ENCODE data around the gene CADPS2. TPM values are rescaled to one million over a fixed set of nuclear protein-coding genes. Genes with fewer than 3 reads are reported as not detected.

CADPS2 gene
- polyA plus RNA-seq, 1 donor (not counting 4 experiments of a cell fraction or from before 2014, with no cell fraction given), result 0.35 TPM

DNA sequence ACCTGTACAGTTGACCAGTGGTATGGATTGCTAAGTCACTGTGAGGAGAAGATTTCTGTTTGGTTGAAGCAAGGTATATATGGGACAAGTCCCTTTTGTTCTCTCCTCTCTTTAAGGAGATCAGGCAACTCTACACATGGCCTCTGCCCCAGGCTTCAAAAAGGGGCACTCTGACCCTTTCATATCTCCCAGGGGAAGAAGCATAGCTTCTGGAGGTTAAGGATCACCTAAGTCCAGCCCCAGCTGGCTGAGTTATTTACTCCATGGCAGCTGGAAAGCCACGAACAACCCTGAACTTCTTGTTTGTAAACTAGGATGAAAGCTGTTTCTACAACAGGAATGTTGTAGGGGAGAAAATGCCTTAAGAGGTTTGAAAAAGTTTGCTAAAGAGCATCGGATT, 452.5 kb downstream of the CADPS2 start:
- Histone ChIP-seq H3K9ac (ENCODE audit: control insufficient read depth, extremely low read depth, insufficient read depth, low read length) (no peak overlapping the region), H2AFZ (ENCODE audit: control insufficient read depth, low read length) (no peak overlapping the region), H4K20me1 (ENCODE audit: control insufficient read depth, extremely low read depth, insufficient read depth, low read length) (no peaks in the 10 kb centered on the region), H3K9me1 (ENCODE audit: control insufficient read depth, extremely low read depth, insufficient read depth, low read length) (no peaks in the 10 kb centered on the region), H3K79me2 (ENCODE audit: control insufficient read depth, insufficient read depth, low read length) (no peaks in the 10 kb centered on the region), H3K4me2 (ENCODE audit: control insufficient read depth, extremely low read depth, insufficient read depth, low read depth, low read length) (no peak overlapping the region), H3K4me1 (ENCODE audit: control insufficient read depth, extremely low read depth, insufficient read depth, low read length) (no peaks in the 10 kb centered on the region), H3K27ac (ENCODE audit: control insufficient read depth, insufficient read depth, low read length) (no peak overlapping the region), H3K4me3 (ENCODE audit: control insufficient read depth in 2 of 3, extremely low read depth in 1 of 3, insufficient read depth in 2 of 3, low read depth in 1 of 3, low read length in 3 of 3) (no peak overlapping the region), H3K9me3 (ENCODE audit: control insufficient read depth, low read depth, low read length) (no peaks in the 10 kb centered on the region), H3K27me3 (ENCODE audit: control insufficient read depth, extremely low read depth, insufficient read depth, low read length) (no peaks in the 10 kb centered on the region), H3K36me3 (ENCODE audit: control insufficient read depth in 2 of 2, extremely low read depth in 1 of 2, insufficient read depth in 2 of 2, low read length in 2 of 2) (no peaks in the 10 kb centered on the region)
- no peak for TF ChIP-seq EZH2 (IDR thresholded peaks at IDR 0.05; ENCODE audit: low read length)
- TF ChIP-seq, protein P1, sequence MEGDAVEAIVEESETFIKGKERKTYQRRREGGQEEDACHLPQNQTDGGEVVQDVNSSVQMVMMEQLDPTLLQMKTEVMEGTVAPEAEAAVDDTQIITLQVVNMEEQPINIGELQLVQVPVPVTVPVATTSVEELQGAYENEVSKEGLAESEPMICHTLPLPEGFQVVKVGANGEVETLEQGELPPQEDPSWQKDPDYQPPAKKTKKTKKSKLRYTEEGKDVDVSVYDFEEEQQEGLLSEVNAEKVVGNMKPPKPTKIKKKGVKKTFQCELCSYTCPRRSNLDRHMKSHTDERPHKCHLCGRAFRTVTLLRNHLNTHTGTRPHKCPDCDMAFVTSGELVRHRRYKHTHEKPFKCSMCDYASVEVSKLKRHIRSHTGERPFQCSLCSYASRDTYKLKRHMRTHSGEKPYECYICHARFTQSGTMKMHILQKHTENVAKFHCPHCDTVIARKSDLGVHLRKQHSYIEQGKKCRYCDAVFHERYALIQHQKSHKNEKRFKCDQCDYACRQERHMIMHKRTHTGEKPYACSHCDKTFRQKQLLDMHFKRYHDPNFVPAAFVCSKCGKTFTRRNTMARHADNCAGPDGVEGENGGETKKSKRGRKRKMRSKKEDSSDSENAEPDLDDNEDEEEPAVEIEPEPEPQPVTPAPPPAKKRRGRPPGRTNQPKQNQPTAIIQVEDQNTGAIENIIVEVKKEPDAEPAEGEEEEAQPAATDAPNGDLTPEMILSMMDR (optimal IDR thresholded peaks at IDR 0.05 in 1 of 3, IDR thresholded peaks at IDR 0.05 in 1 of 3, conservative IDR thresholded peaks at IDR 0.05 in 1 of 3; ENCODE audit: extremely low read depth in 1 of 3, insufficient read depth in 2 of 3, low read length in 3 of 3), result no peak
- dilution Hi-C loops (cut with MboI; ENCODE audit: extremely low pct_ligation_motif_present, low sequenced_read_pairs), result no loop called here
- FAIRE-seq, result no peak
- no peak for DNase-seq (ENCODE audit: low read depth, low spot score)

DNA sequence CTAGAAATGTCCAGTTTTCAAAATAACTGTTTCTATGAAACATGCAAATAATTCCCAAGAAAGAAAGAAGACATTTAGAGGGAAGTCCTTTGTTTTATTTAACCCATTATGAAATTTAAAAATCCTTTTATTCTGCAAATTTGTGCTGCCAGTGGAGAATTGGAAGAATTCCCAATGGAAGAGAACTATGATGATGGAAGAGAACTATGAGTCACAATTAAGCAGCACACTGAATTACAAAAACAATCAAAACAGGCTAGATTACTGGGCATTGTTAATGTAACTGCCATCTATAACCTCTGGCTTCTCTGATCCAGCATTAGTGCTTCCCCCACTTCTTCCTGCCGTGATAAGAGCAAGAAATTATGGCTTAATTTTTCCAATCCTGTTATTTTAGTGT, 455.6 kb downstream of the CADPS2 start:
- H3K9me3 ChIP-seq (ENCODE audit: control insufficient read depth, low read depth, low read length), result no peaks in the 10 kb centered on the region
- H3K4me1 ChIP-seq (ENCODE audit: control insufficient read depth, extremely low read depth, insufficient read depth, low read length), result no peaks in the 10 kb centered on the region
- H3K4me2 ChIP-seq (ENCODE audit: control insufficient read depth, extremely low read depth, insufficient read depth, low read depth, low read length), result no peak overlapping the region
- no peaks in the 10 kb centered on the region for H3K36me3 ChIP-seq (ENCODE audit: control insufficient read depth in 2 of 2, extremely low read depth in 1 of 2, insufficient read depth in 2 of 2, low read length in 2 of 2)
- no peak for TF ChIP-seq EZH2 (IDR thresholded peaks at IDR 0.05; ENCODE audit: low read length)
- TF ChIP-seq, protein P1 (optimal IDR thresholded peaks at IDR 0.05 in 1 of 3, IDR thresholded peaks at IDR 0.05 in 1 of 3, conservative IDR thresholded peaks at IDR 0.05 in 1 of 3; ENCODE audit: extremely low read depth in 1 of 3, insufficient read depth in 2 of 3, low read length in 3 of 3), result no peak
- dilution Hi-C loops (cut with MboI; ENCODE audit: extremely low pct_ligation_motif_present, low sequenced_read_pairs), result no loop called here
- H3K27me3 ChIP-seq (ENCODE audit: control insufficient read depth, extremely low read depth, insufficient read depth, low read length), result no peaks in the 10 kb centered on the region
- H3K9ac ChIP-seq (ENCODE audit: control insufficient read depth, extremely low read depth, insufficient read depth, low read length), result no peak overlapping the region
- H4K20me1 ChIP-seq (ENCODE audit: control insufficient read depth, extremely low read depth, insufficient read depth, low read length), result no peaks in the 10 kb centered on the region
- no peaks in the 10 kb centered on the region for H3K79me2 ChIP-seq (ENCODE audit: control insufficient read depth, insufficient read depth, low read length)
- no peak overlapping the region for H3K27ac ChIP-seq (ENCODE audit: control insufficient read depth, insufficient read depth, low read length)
- no peak overlapping the region for H3K4me3 ChIP-seq (ENCODE audit: control insufficient read depth in 2 of 3, extremely low read depth in 1 of 3, insufficient read depth in 2 of 3, low read depth in 1 of 3, low read length in 3 of 3)
- H3K9me1 ChIP-seq (ENCODE audit: control insufficient read depth, extremely low read depth, insufficient read depth, low read length), result no peaks in the 10 kb centered on the region
- FAIRE-seq (no peak), DNase-seq (ENCODE audit: low read depth, low spot score) (no peak)
- H2AFZ ChIP-seq (ENCODE audit: control insufficient read depth, low read length), result no peak overlapping the region

All from keratinocyte (primary cell).